Right lobe of liver (tissue), 6 donors: ENCODE measurements around the gene PSMC3IP. TPM values are rescaled to one million over a fixed set of nuclear protein-coding genes. Genes with fewer than 3 reads are reported as not detected.

Experiments used
- ATAC-seq, 4 donors: fragments of 200-7000 bp; cut with Tn5 transposase; one replicate each; pipeline ENCODE4 v1.9.1; 2020; ENCODE audit warnings: mild to moderate bottlenecking in 4 of 4, moderate library complexity in 4 of 4
- DNase-seq, 3 donors: peaks; one replicate each; pipeline ENCODE4 v3.0.0-alpha.2; 2020
- H3K27ac ChIP-seq, 3 donors: fragments of 200-600 bp; one replicate each; pipeline ENCODE4 v1.8.0; 2022
- H3K27me3 ChIP-seq, 2 donors: fragments of 200-600 bp; one replicate each; pipeline ENCODE4 v1.8.0; 2022
- H3K36me3 ChIP-seq, 4 donors: fragments of 200-600 bp; sonication (generic) in 1 of 4; one replicate each; pipeline versions ENCODE4 v1.5.1 to v1.8.0; 2017 to 2022; ENCODE audit warnings: control low read depth in 1 of 4
- H3K4me1 ChIP-seq, 4 donors: fragments of 200-600 bp; sonication (generic) in 1 of 4; one replicate each; pipeline versions ENCODE4 v1.5.1 to v1.8.0; 2017 to 2022; ENCODE audit warnings: control low read depth in 1 of 4
- H3K4me3 ChIP-seq, 3 donors: fragments of 200-600 bp; one replicate each; pipeline ENCODE4 v1.8.0; 2022
- H3K9me3 ChIP-seq, 4 donors: fragments of 200-600 bp; sonication (generic) in 1 of 4; one replicate each; pipeline versions ENCODE4 v1.5.1 to v1.8.0; 2017 to 2022; ENCODE audit warnings: control low read depth in 1 of 4
- CTCF ChIP-seq, 4 donors: fragments of 200-600 bp in 3 of 4; fragments of 450-650 bp in 1 of 4; IDR thresholded peaks; one replicate each; pipeline versions ENCODE4 v1.5.1 to v1.8.0; 2016 to 2022; ENCODE audit warnings: antibody characterized with exemption in 4 of 4, mild to moderate bottlenecking in 2 of 4
- POLR2A ChIP-seq: fragments of 450-650 bp; IDR thresholded peaks from one replicate; pipeline ENCODE4 v1.6.1; 2017; ENCODE audit warnings: antibody characterized with exemption, mild to moderate bottlenecking
- WGBS: methylation state at CpG from one replicate; pipeline ENCODE4 v1.1.6; 2018; ENCODE audit warnings: low coverage, low lambda C conversion rate; ENCODE audit not compliant: insufficient coverage; ENCODE audit errors: missing lambda C conversion rate; 5-methylcytosine and 5-hydroxymethylcytosine counted together
- intact Hi-C, 2 donors: fragments of 100-400 bp; cut with DNase I; formaldehyde crosslinking; loops; one replicate each; pipeline versions ENCODE4 v1.11.2 to v1.14.1; 2022
- total RNA-seq, 6 experiments: library from RNA; depleted of rRNA in 2 of 6; stranded (reverse); fragments of >200 nt in 2 of 6; fragmentation: NEBNext Ultra II Directional in 3 of 6; extraction: Animal tissue kit (Norgen Biotek cat#: 25700) in 3 of 6; gene quantifications; one replicate each; pipeline versions ENCODE4 v1.1.0 to v1.2.4, GENCODE V29; 2016 to 2023
- donor health status: DM: no; HTN: yes; CAD: no.
- donor health status: DM: no; HTN: no; CAD: no.
- donor health status: DM: no; HTN: no; CAD: no.
- donor health status: DM: no; HTN: yes; CAD: no.
- donor health status: DM: no; HTN: yes; CAD: no.

The PSMC3IP gene
- total RNA-seq, 6 experiments from 2014 or later: 0.26 to 2.4 (median 0.76) TPM

GRCh38 chr17:42536048-42536371 is 41.5 kb downstream of the PSMC3IP start, which contains the start of gene NAGLU:
Gene NAGLU, plus strand, starts transcription at chr17:42536241. Its CDS starts 32 bp downstream, at chr17:42536273.
- Histone ChIP-seq H3K36me3 (peaks cover 0 to 11% (median 2%) of the 10 kb centered on the region in 4 donors), H3K27me3 (no peaks in the 10 kb centered on the region), H3K9me3 (no peaks in the 10 kb centered on the region), H3K4me1 (peaks cover 0 to 36% (median 17%) of the 10 kb centered on the region in 4 donors), H3K4me3 (peak within 1 kb of the TSS; percentile 44 to 69 (median 64)), H3K27ac (peak within 1 kb of the TSS; percentile 89 to 100 (median 92))
- peak; percentile 73 to 84 (median 80) for ATAC-seq
- peak; percentile 98 to 99 (median 99) for DNase-seq
- intact Hi-C loops: no loop called here
- TF ChIP-seq CTCF (IDR thresholded peaks at IDR 0.05) (no peak), POLR2A (no peak)
- WGBS: 0% methylated on average over 10 of the region's 40 CpGs

- no peak for TF ChIP-seq CTCF (IDR thresholded peaks at IDR 0.05)
- no peak for TF ChIP-seq POLR2A
- no peak for ATAC-seq
- WGBS: 26% methylated on average over 20 of the region's 26 CpGs
- Histone ChIP-seq H3K27me3 (no peaks in the 10 kb centered on the region), H3K4me3 (peak overlapping the region; percentile 44 to 69 (median 64)), H3K36me3 (peaks cover 0 to 11% (median 2%) of the 10 kb centered on the region in 4 donors), H3K9me3 (no peaks in the 10 kb centered on the region), H3K4me1 (peaks cover 0 to 40% (median 18%) of the 10 kb centered on the region in 4 donors), H3K27ac (peak overlapping the region; percentile 89 to 100 (median 92))
- intact Hi-C loops: no loop called here
- DNase-seq: peak in 1 of 3 donors; percentile 52
Measured at GRCh38 chr17:42535155-42536047, 42.1 kb downstream of the PSMC3IP start.

DNA sequence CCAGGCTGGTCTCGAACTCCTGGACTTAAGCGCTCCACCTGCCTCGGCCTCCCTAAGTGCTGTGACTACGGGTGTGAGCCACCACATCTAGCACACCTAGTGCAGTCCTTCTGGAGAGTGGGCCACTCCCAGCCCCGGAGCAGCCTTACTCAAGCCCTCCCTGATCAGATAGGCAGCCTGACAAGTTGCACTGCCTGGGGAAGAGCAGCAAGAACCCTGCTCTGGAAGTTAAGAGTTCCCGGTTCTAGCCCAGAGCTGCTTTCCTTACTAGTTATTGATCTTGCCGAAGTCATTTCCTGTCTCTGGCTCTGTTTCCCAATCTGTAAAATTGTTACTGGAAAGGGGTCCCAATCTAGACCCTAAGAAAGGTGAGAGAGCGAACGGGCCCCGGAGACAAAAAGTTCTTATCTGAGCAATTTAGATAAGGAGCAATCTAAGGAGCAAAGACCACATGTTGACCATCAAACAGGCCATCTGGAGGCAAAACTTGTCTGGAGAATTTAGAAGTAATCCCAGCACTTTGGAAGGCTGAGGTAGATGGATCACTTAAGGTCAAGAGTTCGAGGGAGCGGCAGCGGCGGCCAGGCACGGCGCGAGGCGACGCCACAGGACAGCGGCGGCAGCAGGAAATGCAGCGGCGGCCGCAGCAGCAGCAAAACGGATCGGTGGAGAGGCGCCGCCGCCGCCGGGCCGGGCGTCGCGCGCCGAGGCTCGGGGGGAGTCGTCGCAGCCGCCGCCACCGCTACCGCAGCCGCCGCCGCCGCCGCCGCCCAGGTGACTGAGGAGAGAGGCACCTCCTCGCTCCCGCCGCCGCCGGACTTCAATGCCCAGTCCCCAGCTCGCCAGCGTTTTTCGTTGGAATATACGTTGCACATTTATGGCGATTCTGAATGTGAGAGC is 45.8 kb downstream of the PSMC3IP start:
- Histone ChIP-seq H3K27me3 (no peaks in the 10 kb centered on the region), H3K36me3 (no peaks in the 10 kb centered on the region), H3K9me3 (no peaks in the 10 kb centered on the region), H3K4me1 (peaks cover 0 to 61% (median 26%) of the 10 kb centered on the region in 4 donors), H3K27ac (peak overlapping the region; percentile 83 to 89 (median 85)), H3K4me3 (peak overlapping the region; percentile 40 to 58 (median 53))
- peak; percentile 13 to 34 (median 32) for ATAC-seq
- intact Hi-C loops: no loop called here
- 22% methylated on average over 12 of the region's 60 CpGs for WGBS
- TF ChIP-seq CTCF (IDR thresholded peaks at IDR 0.05) (peak; percentile 35 to 53 (median 46)), POLR2A (peak; percentile 68)
- DNase-seq: peak; percentile 75 to 82 (median 81)

DNA sequence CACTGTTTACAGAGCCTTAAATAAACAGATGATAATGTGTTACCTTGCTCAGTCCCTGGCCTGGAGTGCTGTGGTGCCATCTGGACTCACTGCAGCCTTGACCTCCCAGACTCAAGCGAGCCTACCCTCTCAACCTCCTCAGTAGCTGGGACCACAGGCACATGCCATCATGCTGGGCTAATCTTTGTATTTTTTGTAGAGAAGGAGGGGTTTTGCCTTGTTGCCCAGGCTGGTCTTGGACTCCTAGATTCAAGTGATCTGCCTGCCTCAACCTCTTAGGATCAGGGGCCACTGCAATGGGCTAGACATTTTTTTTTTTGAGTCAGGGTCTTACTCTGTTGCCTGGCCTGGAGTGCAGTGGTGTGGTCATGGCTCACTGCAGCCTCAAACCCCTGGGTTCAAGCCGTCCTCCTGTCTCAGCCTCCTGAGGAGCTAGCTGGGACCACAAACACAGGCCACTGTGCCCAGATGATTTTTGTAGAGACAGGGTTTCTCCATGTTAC is 46.5 kb downstream of the PSMC3IP start:
- WGBS: 75% methylated on average over 2 of the region's 2 CpGs
- peak; percentile 50 to 71 (median 65) for ATAC-seq
- no peaks in the 10 kb centered on the region for H3K9me3 ChIP-seq

More for the DNA sequence above, 46.5 kb downstream of the PSMC3IP start:
- DNase-seq: peak; percentile 70 to 86 (median 82)
- H3K4me1 ChIP-seq: peaks cover 0 to 68% (median 26%) of the 10 kb centered on the region in 4 donors
- peak overlapping the region; percentile 83 to 89 (median 85) for H3K27ac ChIP-seq
- no peak overlapping the region for H3K4me3 ChIP-seq
- TF ChIP-seq POLR2A (no peak), CTCF (IDR thresholded peaks at IDR 0.05) (no peak)
- intact Hi-C loops: no loop called here
- H3K36me3 ChIP-seq: no peaks in the 10 kb centered on the region
- no peaks in the 10 kb centered on the region for H3K27me3 ChIP-seq
